HG03060 (cell line): ENCODE data around the gene NUDC.
"Not testable (repeated sequence)": the region's sequence is repeated elsewhere in the genome, so short reads cannot be mapped to it uniquely, and the experiment has no call there.

Source experiments
- ATAC-seq: cut with Tn5 transposase; IDR thresholded peaks from one replicate; pipeline ENCODE4 v1.9.1; 2021; ENCODE audit warnings: low read depth, moderate number of reproducible peaks; ENCODE audit not compliant: unreplicated experiment

The NUDC gene

DNA sequence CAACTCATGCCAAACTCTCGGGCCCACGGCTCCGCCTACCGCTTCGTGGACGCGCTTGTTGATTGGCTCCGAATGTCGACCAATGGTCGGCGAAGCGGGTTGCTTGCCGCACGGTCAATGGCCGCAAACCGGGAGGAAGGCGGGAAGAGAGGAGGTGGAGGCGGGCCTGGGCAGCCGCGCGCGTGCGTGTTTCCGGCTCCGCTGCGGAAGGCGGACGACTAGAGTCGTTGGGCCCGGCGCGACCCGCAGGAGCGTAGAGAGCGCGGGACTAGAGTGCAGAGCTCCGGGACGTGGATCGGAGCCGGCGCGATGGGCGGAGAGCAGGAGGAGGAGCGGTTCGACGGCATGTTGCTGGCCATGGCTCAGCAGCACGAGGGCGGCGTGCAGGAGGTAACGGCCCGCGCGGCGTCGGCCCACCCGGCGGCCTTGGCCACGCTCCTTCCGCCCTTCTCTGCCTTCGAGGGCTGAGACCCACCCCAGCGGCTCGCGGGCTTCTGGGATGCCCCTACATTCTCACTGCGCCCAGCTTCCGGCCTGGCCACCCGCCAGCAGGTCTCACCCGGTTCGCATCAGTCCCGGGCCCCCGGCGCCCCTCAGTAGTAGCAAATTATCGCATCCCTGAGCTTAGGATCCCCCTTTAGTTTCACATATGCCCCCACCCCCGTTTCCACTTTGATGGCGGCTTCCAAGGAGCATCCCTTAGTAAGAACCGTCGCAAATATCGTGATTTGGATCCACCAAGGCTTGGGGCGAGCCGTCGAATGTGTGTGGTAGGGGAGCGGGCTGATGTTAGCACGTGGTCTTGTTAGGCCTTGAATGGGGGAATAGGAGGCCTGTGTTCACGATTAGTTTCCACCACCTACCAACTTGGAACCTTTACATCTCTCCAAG is at the start of gene NUDC:
TSS of gene NUDC (plus strand) at position 204 of the 891 bp plus-strand sequence. CDS start at position 310, 106 bp downstream.
- peak; percentile 86 for ATAC-seq

DNA sequence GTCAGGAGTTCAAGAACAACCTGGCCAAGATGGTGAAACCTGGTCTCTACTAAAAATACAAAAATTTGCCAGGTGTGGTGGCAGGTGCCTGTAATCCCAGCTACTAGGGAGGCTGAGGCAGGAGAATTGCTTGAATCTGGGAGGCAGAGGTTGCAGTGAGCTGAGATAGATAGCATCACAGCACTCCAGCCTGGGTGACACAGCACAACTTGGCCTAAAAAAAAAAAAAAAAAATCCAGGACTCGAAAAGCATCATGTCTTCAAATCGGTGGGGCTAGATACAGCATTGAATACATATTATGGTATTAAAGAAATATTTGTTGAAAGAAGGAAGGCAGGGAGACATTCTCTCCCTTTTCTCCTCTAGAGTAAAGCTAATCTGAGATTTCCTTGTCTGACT is 48.4 kb upstream of the NUDC start:
- ATAC-seq: not testable (repeated sequence)

DNA sequence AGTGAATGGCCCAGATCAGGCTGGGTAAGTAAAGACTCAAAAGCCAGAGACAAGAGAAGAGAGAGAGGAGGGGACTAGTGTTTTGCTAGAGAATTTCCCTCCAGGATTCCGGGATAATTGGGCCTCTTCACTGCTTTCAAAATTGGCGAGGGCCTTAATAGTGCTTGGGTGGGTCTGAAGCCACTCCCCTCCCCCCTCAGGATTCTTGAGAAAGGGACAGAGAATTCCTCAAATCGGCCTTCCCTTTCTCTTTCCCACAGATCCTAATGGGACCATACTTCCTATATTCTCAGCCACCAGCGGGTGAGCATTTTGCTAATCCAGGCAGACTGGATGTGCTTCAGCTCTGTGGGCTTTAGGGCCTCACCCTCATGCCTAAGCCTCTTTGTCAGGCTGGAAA is 46.6 kb upstream of the NUDC start:
- no peak for ATAC-seq

DNA sequence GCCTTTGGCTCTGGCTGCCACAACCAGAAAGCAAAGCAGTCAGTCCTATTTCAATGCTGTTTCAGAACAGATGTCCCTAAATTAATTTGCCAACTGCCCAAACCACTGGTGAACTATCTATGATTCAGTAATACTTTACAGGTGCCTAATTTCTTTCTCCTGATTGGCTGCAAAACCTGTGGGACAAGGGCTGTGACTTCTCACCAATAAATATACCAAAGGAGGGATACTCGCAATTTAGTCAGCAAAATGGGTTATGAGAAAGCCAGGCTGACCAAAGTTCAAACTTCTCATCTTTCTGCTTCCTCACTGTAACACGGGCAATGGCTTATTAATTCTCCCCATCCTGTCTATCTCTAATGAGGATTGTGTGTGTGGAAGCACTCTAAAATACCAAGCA is 44.2 kb upstream of the NUDC start:
- ATAC-seq: no peak

DNA sequence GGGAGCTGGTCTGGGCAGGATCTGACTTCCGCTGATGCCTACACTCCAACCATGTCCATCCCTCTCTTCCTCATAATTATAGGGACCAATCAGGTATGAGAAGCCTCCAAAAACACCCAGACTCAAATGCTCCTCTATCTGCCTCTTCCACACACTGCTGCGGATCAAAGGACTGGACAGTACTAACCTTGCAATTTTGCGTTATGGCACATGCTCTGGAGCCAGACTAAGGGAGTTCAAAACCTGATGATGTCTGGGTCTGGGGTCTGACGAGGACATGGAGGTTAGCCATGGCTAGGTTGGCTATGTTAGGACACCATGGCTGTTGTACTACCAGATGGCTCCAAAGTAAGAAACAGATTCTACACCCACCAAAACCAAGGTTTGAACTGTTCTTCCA is 41.8 kb upstream of the NUDC start:
- ATAC-seq: no peak

DNA sequence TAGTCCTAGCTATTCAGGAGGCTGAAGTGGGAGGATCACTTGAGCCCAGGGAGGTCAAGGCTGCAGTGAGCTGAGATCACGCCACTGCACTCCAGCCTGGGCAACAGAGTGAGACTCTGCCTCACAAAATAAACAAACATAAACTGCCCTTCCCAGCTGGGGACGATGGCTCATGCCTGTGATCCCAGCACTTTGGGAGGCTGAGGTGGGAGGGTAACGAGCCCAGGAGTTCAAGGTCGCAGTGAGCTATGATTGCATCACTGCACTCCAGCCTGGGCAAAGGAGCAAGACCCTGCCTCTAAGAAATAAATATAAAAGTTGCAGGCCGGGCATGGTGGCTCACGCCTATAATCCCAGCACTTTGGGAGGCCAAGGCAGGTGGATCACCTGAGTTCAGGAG is 39.9 kb upstream of the NUDC start:
- ATAC-seq: not testable (repeated sequence)

DNA sequence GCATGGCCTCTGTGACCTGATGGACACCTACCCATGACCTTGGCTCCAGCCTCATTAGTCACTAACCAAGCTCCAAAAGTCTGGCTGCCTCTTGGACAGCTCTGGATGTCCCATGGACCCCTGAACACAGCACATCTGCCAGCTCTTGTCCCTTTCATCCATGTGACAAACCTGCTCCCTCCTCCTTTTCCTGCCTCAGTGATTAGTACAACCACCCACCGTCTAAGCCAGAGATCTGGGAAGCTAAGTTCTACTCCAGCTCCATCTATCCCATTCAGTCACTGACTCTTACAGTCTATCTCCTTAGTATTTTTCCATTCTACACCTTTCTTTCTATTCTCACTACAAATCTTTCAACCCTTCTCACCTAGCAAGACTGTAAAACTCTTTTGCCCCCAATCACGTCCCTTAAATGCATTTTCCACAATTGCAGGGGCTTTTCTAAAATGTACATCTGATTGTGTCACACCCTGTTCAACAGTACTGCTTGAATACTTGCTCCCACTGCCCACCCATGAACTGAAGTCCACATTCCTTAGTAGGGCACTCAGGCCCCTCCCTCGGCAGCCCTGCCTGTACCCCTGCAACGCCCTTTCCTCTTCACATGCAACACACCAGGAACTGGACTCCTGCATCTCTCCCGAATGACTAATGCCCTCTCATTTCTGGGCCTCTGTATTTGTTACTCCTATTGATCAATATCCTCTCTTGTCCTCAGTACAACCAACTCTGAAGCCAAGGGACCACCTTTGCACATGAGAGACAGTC is 38.7 kb upstream of the NUDC start:
- no peak for ATAC-seq

DNA sequence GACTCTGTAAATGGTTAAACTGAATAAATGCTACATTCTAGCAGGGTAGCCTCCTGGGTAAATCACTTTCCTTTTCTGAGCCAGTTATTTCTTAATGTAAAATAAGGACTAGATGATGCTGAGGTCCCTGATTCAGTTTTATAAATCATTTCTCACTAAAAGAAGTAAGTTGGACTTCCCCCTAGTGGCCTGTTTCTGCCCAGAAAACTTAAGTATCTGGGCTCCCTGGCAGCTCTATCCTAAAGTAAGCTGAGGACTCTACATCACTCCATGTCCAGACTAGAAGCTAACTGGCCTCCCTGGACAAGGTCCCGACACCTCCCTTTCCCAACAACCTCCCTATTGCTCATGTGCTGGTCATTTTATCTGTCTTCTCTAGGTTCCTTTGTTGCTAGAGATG is 34.4 kb upstream of the NUDC start:
- ATAC-seq: no peak

DNA sequence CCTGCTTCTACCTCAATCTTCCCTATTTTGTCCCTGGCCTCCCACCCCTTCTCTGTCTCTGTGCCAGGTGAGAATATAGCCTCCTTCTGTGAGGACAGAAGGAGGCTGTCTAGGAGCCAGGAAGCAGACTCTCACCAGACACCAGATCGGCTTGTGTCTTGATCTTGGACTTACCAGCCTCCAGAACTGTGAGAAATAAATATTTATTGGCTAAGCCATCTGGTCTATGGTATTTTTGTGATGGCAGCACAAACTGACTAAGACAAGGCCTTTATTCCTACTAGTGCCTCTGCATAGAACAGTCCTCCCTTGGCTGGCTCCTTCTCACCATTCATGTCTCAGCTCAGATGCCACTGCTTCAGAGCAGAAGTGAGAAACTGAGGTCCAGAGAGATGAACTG is 33.3 kb upstream of the NUDC start:
- no peak for ATAC-seq

DNA sequence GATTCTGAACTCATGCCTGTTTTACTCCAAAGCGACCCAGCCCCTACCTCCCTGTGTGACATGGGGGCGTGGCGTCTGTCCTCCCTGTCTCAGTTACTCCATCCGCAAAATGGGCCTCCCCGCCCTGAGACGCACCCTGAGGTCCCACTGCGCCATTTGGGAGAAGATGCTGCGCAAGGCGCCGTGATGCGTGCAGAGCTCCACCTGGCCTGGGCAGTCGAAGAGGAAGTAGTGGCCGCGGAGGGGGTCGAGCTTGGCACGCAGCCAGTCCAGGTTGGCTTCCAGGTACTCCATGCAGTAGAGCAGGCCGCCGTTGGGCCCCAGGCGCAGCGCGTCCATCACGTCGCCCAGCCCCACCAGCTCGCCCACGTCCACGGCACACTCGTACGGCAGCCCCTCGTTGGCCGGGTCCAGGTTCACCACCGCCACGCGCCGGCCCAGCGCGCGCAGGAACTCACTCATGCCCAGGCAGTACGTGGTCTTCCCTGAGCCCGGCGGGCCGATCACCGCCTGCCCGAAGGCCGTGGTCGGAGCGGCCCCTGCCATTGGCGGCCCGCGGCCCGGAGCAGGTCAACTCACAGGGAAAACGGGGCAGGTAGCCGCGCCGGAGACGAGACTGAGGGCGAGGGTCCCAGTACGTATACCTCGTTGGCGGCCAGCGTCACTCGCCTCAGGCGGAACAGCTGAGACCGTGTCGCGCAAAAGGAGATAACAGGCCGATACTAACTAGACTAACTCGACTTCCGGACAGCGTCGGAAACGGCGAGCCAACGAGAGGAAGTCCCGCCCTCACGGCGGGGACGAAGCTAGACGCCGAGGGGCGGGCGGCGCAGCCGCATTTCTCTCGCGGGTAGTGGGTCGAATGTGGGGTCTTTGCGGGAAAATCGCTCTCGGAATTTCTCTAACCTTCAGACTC is 31.7 kb upstream of the NUDC start, which contains the start of gene GPN2:
TSS of gene GPN2 (minus strand) at position 733 of the 916 bp plus-strand sequence. CDS start at position 546, 187 bp downstream.
- ATAC-seq: peak; percentile 64

DNA sequence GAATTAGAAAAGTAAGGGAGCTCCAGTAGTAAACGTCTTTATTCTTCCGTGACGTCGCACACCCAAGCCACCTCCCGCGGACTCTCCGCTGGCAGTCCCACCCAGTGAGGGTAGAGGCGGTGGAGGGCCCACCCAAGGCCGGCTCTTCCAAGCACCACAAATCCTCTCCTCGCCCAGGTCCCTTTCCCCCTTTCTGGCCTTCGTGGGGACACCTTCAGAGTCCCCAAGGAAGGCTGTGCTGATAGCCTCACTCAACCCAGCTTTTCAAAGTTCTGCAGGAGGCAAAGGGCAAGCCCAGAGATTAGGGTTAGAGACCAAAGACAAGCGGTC is 31.1 kb upstream of the NUDC start:
- peak; percentile 12 for ATAC-seq

DNA sequence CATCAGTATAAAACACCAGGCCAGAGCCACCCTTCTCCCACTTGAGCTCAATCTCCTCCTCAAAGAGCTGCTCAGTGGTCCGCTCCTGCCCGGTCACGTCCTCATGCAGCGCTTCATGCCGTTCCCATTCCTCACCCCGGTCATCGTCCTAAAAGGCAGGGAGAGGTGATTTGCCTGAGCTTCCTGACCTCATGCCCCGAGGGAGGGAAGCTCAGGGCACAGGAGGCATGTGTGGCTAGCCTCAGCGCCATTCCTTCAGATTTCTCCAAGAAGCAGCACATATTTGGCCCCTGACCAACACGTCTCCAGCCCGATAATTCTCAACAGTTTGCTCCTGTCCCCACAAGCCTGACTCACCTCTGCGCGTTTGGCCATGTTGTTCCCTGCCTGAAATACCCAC is 27.3 kb upstream of the NUDC start:
- no peak for ATAC-seq

DNA sequence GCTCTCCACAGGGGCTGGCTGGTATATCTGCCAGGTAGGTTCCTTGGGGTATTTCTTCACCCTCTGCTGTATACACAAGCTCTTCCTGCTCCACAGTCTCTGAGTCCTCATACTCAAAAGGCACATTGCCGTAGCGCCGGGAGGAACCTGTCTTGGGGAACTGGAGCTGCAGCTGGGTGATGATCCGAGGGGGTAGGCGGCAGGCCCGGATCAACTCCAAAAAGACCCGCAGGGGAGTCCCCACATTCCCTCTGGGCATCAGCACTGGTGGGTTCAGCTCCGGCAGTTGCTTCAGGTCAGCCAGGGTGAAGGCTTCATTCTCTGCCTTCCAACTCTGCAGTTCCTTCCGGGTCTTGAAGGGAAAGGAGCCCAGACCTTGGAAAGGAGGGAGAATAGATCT is 24.2 kb upstream of the NUDC start:
- no peak for ATAC-seq

DNA sequence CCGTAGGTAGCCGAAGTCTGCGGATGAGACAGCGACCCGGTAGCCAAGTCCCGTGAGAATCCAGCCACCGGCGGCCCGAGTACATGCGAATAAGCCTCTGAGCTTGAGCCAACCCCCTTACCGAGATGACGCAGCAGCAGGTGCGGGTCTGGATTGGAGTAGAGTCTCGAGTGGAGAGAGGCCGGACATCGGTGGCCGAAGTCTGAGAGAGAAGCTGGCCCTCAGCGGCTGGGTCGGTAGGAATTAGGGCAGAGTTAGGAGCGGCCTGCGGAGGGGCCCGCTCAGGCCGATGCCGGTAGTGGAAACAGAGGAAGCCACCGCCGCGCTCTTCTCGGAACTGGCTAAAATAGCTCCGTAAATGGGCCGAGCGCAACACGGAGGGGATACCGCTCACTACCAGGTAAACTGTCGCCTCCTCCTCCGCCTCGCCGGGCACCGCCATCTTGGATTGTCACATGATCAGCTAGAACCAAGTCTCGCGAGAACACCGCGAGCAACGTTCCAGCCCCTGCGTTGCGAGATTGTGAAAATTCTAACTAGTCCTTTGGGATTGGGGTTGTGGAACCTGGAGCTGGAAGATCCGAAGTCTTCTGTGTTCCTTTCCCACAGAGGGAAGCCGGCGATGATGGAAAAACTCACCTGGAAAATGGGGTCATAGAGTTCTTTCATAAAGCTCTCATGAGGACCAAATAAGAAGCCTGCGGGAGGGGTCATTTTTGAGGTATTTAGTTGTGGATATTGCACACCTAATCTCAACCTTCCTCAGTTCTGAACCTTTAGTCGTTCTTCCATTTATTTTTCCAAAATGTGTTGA is 21.3 kb upstream of the NUDC start, which contains the start of gene GPATCH3:
TSS of gene GPATCH3 (minus strand) at position 467 of the 814 bp plus-strand sequence. CDS start at position 442, 25 bp downstream.
- ATAC-seq: no peak

DNA sequence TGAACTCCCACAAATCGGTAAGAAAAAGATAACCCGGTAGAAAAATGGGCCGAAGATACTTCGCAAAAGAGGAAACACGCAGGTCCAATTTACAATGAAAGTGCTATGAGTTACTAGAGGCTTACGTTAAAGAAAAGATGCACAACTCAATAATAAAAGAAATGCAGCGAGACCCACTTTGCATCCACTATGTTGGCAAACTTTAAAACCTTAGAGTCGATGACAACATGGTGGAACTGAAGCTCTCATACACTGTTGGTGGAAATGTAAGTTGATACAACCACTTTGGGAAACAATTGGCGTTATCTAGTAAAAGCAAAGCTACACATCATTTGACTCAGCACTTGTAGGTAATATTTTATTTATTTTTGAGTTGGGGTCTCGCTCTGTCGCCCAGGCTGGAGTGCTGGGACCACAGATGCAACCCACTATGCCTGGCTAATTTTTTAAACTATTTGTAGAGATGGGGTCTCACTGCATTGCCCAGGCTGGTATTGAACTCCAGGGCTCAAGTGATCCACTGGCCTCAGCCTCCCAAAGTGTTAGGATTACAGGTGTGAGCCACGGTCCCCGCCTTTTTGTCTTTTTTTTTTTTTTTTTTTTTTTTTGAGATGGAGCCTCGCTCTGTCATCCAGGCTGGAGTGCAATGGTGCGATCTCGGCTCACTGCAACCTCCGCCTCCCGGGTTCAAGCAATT is 20.6 kb upstream of the NUDC start:
- no peak for ATAC-seq

DNA sequence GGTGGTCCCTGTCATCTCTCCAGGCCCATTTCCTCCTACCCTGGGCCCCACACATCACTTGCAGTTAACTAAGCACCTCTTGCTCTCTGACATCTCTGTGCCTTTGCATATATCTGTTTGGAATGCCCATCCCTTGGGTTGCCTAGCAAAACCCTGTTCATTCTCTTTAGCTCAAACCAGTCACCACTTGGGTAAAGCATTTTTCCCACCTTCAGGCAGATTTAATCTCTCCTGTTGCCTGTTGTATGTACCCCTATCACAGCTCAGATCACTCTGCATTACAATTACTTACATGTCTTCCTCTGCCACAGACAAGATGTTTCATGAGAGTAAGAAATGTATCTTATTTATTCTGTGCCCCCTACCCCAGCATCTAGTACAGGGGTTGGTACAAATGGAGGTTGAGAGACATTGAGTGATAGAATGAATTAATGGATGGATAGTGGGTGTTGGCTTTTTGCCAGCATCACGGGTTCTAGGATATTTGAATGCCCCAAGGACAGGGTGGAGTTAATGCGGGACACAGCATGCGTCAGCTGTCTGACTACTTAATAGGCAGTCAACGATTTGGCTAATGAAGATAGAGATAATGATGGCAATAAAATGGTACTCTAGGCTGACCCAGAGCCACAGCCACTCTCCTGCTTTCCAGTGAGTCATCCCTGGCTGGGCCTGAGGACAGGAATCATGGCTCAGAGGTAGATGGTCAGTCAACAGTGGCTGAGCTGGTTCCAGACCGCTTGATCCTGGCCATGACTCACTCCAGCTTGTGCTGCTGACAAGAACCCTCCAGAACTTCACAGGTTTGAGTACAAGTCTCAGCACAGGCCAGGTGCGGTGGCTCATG is 14.2 kb upstream of the NUDC start:
- no peak for ATAC-seq

DNA sequence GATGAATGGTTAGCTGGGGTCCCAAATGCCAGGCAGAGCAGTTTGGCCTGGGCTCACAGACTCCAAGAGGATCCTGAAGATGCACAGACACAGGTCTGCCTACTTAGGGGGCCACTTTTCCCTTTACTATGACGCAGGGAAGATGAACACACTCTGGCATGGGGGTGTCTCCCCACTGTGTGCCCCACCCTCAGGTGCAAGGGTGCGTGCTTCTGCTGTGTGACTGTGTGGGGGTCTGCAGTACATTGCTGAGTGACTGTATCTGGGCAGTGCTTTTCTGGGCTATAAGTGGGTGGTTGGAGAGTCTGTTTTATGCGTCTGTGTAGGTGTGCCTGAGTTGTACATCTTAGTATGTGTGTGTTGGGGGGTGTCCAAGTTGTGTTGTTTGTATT is 11.6 kb upstream of the NUDC start:
- no peak for ATAC-seq
